K562 (cell line): ENCODE data around the gene KDM4C.

ENCODE experiments used
- CHD1 ChIP-seq: fragments of 200-600 bp; sonication (generic); IDR thresholded peaks from one replicate; pipeline ENCODE4 v1.6.1; 2012; ENCODE audit warnings: mild to moderate bottlenecking, moderate library complexity, low read length, inconsistent platforms
- DNMT1 ChIP-seq: fragments of 450-650 bp; IDR thresholded peaks from 2 replicates; pipeline ENCODE4 v1.6.1; 2016; ENCODE audit warnings: antibody characterized with exemption, mild to moderate bottlenecking
- RFX1 ChIP-seq: fragments of 450-650 bp; IDR thresholded peaks from 2 replicates; pipeline ENCODE4 v1.6.1; 2016; ENCODE audit warnings: mild to moderate bottlenecking, moderate library complexity
- ZNF24 ChIP-seq: fragments of 450-650 bp; IDR thresholded peaks from 2 replicates; pipeline ENCODE4 v1.6.1; 2016

- TF ChIP-seq RFX1 (no peak), CHD1 (no peak), DNMT1 (no peak), ZNF24 (no peak)
Observed at GRCh38 chr9:6805532-6805931, 47.8 kb downstream of the KDM4C start.
